AG20443 (cell line): ENCODE results near the gene CA11.

ENCODE experiments used
- DNase-seq: peaks from one replicate; pipeline ENCODE4 v3.0.0; 2012; ENCODE audit warnings: low spot score, mixed read lengths

The CA11 gene

DNA sequence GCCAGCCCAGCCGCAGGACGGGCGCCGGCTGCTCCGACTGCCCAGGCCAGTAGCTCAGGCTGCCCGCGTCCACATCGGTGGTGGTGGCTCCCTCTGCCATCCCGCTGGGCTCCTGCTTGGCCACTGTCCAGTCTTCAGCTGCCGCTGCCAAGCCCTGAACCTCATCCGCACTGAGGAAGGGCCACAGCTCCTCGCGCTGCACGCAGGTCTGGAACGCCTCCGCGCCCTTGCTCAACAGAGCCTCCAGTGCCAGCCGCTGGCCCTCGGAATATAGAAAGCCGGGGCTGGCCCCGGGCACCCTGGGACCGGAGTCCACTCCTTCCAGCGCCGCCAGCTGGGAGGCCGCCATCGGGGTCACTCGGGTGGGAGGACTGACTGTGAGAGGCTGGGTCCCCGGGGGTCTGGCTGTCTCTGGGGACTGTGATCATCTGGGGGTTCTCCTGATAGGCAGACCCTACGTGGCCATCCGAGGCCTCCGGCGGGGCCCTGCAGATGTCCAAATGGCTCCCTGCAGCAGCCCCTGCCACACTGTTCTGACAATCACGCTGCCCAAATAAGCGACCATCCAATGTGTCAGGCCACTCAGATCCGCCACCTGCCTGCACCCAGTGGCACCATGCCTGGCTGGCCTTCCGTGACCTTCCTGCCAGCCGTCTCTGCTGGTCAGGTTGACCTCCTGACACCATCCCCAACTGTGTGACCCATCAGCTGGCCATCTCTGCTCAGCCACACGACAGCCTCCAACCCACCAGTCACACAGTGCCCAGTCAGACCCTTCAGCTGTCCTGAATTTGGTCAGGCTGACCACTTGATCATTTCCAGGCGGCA, 32.7 kb downstream of the CA11 start:
- DNase-seq: no peak

DNA sequence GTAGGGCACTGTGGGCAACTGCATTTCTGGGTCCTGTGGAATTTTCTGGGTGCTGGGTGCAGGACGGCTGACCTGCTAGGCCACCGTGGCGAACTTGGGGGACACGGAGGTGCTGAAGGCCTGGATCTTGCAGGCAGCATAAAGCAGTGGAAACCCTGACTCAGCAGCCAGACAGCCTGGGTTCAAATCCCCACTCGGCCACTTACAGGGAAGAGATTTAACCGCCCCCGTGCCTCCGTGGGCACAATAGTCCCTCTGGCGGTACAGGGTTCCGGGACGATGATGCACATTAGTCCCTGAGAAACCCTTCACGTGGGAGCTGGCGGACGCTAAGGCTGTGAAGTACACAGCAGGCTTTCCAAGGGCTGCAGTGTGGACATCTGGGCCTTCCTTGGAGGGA, 34.1 kb downstream of the CA11 start:
- no peak for DNase-seq

DNA sequence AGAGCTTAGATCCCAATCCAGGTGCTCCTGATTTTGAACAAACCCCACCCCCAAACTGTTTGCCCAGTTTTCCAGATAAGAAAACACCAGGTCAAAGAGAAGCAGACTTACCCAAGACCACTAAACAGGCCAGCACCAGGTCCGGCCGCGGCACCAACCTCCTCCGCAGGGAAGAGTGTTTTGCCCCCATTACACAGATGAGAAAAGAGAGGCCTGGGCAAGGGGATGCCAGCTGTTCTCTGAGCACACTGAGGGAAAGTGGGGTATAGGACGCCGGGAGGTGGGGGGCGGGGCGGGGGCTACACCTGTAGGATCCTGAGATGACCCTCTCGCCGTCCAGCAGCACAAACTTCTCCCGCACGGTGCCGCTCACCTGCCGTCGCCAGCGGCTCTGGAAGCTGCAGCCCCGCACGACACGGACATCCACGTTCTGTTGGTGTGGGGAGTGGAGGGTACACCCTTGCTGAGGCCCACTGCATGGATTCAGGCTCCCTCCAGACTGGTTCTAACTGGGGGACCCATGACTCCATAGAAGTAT, 36.3 kb downstream of the CA11 start:
- DNase-seq: no peak

DNA sequence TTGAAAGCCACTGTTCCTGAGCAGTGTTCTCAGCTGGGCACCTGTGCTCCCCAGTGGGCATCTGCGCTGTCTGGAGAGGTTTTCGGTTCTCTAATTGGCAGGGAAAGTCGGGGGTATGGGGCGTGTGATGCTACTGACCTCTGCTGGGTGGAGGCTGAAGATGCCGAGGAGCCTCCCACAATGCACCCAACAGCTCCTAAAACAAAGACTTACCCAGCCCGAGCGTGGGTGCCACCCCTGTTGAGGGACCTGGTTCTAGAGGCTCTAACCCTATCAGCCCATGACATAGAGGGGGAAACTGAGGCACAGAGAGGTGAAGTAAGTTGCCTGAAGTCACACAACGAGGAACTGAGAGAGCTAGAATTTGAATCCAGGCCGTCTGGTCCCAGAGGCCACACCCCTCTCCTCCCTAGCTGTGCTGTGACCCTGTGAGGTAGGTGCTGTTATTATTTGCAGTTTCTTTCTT, 37.2 kb downstream of the CA11 start:
- DNase-seq: peak; percentile 63

DNA sequence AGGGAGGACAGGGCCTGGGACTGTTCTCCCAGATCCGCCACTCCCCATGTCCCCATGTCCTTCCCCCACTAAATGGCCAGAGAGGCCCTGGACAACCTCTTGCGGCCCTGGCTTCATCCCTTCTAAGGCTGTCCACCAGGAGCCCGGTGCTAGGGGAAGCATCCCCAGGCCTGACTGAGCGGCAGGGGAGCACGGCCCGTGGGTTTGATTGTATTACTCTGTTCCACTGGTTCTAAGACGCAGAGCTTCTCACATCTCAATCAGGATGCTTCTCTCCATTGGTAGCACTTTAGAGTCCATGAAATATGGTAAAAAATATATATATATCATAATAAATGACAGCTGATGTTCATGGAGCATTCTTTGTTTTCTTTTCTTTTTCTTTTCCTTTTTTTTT, 38.6 kb downstream of the CA11 start:
- DNase-seq: no peak

DNA sequence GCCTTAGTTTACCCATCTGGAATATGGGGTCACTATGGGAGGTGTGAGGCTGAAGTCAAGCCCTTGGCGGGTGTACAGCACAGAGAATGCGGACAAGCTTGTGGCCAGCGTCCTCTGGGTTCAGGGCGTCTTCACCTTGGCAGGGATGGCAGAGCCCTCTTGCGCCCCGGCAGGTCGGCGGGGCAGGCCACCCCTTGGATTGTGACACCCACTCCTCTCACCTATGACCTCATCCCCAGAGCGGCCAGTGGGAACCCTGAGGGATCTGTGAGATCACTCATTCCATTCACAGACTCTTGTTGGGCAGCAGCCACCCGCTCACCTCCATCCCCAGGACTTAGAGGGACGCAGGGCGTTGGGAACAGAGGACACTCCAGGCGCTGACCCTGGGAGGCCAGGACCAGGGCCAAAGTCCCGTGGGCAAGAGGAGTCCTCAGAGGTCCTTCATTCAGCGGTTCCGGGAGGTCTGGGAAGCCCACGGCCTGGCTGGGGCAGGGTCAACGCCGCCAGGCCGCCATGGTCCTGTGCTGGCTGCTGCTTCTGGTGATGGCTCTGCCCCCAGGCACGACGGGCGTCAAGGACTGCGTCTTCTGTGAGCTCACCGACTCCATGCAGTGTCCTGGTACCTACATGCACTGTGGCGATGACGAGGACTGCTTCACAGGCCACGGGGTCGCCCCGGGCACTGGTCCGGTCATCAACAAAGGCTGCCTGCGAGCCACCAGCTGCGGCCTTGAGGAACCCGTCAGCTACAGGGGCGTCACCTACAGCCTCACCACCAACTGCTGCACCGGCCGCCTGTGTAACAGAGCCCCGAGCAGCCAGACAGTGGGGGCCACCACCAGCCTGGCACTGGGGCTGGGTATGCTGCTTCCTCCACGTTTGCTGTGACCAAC, 39.3 kb downstream of the CA11 start, which contains the start of gene SPACA4:
Gene SPACA4 (plus strand): TSS at position 280 of the 896 bp plus-strand sequence. CDS start 237 bp downstream, at position 517.
- no peak for DNase-seq

DNA sequence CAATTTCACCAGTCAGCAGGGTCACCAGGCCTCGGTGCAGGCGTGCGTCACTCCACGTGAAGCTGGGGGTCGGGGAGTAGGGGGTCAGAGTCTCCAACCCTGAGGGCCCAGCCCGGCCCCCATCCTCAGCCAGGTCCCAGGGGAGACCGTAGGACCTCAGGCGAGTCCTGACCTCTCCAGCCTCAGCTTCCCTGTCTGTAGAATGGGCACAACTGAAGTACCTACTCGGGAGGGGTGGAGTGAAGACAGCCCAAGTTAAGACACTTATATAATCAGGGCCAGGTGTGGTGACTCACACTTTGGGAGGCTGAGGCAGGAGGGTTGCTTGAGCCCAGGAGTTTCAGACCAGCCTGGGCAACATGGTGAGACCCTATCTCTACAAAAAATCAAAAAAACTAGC, 42.1 kb downstream of the CA11 start:
- no peak for DNase-seq

DNA sequence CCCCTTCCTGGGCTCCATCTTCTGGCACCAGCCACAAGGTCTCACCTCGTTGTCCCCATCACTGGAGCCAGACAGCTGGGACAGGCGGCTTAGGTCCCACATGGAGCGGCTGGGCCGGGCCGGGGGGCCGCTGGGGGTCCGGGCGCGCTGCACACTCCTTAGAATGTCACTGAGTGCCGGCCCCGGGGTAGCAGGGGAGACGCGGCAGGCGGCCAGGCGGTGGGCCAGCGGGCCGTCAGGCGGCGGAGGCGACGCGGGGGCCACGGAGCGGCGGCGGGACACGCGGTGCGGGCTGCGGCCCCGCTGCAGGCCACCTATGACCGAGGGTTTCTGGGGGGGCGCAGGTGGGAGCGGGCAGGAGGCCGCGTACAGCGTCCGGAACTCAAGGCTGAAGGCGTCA, 42.5 kb downstream of the CA11 start:
- DNase-seq: no peak

DNA sequence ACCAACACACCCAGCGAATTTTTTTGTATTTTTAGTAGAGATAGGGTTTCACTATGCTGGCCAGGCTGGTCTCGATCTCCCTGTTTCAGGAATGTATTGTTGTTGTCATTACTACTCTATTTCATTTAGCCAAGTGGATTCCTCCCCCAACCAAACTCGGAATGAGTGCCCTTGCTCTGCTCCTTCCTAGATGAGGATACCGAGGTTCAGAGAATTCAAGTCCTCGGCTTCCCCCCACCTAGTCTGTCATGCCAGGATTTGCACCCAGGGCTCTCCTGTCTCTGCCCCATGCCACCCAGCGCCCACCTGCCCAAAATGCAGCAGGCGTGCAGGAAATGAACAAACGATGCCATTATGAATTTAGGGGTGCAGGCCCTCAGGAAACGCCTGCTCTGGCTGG, 43.0 kb downstream of the CA11 start:
- DNase-seq: no peak

DNA sequence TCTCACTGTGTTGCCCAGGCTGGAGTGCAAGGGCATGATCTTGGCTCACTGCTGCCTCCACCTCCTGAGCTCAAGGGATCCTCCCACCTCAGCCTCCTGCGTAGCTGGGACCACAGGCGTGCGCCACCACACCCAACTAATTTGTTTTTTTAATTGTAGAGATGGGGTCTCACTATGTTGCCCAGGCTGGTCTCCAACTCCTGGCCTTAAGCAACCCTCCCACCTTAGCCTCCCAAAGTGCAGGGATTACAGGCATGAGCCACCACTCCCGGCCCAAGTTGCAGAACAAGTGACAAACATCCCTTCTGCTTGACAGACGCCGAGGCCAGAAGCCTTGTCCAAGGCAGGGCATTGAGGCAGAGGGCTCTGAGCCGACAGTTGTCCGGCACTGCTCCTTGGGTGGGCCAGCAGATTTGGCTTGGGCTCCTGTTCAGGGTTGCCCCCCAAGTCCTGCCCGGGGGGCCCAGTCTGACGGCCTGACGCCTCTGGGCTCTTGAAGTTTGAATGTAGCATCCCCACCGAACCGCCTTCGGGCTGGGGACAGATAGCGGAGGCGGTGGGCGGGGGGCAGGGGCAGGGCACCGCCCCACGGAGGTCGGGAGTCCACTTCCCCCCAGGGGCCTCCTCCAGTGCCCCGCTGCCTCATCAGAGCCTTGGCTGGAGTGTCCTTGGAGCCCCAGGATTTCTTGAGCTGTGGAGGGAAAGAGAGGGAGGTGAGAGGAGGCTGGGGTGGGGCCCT, 45.1 kb downstream of the CA11 start:
- no peak for DNase-seq

DNA sequence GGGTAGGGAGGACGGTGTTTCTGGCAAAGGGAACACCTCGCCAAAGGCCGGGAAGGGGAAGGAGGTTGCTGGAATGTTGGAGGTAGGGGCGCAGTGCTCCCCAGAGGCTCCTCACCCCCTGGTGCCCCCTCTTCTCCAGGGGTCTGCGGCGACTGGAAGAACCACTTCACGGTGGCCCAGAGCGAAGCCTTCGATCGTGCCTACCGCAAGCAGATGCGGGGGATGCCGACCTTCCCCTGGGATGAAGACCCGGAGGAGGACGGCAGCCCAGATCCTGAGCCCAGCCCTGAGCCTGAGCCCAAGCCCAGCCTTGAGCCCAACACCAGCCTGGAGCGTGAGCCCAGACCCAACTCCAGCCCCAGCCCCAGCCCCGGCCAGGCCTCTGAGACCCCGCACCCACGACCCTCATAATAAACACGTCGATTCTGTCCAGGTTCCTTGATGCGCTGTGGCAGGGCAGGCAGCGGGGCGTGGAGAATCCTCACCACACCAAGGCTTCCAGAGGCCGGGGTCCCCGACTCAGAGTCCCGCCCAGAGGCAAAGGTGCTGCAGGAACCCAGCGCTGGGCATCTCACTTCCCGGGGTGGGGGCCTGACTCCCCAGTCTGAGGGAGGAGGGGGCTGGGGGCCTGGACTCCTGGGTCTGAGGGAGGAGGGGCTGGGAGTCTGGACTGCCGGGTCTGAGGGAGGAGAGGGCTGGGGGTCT, 46.8 kb downstream of the CA11 start:
- no peak for DNase-seq

DNA sequence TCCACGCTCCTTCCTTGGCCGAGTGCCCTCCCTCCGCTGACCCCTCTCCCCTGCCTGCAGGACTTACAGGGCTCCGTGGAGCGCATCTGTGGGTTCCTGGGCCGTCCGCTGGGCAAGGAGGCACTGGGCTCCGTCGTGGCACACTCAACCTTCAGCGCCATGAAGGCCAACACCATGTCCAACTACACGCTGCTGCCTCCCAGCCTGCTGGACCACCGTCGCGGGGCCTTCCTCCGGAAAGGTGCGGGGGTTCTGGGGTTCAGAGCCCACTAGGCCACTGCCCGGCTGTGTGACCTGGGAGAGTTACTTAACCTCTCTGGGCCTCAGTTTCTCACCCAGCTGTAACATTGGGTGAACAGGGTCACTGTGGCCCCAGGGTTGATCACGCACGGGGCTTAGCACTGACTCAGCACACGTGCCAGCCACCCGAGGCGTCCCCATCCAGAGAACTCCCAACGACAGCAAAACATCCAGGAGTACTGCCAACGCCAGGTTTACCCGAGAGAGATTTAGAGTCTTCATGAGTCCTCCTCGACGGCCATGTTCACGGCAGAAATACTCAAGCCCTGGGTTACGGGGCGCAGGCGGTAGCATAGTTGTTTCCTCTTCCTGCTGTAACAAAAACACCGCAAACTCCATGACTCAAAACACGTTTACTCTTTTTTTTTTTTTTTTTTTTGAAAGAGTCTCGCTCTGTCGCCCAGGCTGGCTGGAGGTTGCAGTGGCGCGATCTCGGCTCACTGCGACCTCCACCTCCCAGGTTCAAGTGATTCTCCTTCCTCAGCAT, 49.1 kb downstream of the CA11 start:
- DNase-seq: no peak

DNA sequence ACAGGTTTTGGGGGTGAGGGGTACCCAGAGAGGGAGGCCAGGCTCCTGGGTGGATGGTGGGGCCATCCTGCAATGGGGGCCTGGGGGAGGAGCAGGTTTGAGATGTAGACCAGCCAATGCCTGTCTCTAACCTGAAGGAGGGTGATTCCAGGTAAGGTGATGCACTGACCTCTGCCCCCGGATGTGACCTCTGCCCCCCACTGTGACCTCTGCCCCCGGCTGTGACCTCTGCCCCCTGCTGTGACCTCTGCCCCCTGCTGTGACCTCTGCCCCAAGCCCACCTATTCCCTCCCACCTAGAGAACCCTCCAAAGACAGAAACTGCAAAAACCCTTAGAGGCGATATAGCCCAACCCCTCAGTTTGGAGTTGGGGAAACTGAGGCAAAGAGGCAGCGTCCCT, 49.8 kb downstream of the CA11 start:
- DNase-seq: no peak

DNA sequence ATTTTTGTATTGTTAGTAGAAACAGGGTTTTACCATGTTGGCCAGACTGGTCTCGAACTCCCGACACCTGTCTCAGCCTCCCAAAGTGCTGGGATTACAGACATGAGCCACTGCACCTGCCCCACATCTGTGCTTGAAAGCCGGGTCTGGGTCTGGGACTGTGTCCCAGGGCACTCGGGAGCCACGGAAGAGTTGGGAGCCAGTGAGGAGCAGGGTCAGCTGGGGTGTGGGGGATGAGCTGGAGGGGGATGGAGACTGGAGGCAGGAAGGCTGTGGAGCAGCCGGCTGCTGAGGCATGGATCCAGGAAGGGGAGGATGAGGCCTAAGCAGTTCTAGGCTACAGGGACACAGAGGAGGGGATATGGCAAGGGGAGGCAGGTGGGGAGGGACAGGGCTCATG, 50.2 kb downstream of the CA11 start:
- DNase-seq: no peak

DNA sequence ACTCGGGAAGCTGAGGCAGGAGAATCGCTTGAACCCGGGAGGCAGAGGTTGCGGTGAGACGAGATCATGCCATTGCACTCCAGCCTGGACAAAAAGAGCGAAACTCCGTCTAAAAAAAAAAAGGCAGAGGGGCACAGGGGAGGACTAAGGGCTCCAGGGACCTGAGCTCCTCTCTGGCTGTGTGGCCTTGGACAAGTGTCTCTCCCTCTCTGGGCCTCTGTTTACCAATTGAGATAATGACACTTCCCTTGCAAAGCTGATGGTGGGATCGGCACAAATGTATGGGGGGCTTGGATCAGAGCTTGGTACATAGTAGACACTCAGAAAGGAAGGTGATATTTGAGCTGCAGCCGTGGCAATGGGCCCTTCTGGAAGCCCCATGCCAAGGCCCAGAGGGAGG, 50.8 kb downstream of the CA11 start:
- no peak for DNase-seq

DNA sequence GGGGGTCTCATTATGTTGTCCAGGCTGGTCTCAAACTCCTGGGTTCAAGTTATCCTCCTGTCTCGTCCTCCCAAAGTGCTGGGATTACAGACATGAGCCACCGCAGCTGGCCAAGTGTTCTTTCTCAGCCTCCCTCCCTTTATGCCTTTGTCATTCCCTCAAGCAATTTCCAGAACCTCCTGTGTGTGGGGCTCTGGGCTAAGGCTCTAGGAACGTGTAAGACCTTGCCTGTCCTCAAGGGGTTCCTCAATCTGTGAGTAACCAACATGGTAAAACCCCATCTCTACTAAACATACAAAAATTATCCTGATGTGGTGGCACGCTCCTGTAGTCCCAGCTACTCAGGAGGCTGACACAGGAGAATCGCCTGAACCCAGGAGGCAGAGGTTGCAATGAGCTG, 55.0 kb downstream of the CA11 start:
- DNase-seq: no peak

DNA sequence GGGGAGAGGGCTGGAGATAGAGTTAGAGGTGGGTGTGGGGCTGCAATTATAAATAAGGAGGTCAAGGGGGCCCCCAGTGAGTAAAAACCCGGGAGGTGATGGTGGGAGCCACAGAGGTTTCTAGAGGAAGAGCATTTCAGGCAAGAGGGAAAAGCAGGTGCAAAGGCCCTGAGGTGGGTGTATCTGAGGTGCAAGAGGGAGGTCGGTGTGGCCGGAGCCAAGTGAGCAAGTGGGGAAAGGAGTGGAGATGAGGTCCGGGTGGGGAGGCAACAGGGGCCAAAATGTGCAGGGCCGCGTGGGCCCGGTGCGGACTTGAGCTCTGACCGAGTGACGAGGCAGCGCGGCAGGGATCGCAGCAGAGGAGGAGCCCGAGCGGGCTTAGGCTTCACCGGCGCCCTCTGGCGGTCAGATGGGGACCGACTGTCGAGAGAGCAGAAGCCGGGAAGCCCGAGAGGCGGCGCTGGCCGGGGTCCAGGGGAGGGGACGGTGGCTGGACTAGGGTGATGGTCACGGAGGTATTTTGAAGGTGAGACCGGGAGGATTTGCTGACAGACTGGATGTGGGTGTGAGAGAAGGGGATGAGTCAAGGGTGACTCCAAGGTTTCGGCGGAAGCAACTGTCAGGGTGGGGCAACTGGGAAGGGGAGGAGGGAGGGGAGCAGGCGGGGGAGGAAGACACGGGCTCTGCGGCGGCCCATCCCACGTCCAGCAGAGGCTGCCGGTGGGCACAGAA, 57.2 kb downstream of the CA11 start:
- DNase-seq: peak; percentile 94
